SK-N-SH treated with all-trans-retinoic acid at 6 μM for 48 hours (cell line): ENCODE measurements around the gene SH2D1B.

ENCODE experiments used
- ARNTL ChIP-seq: fragments of 450-650 bp; formaldehyde crosslinking; IDR thresholded peaks from 2 replicates; pipeline ENCODE4 v1.5.0; 2020; ENCODE audit warnings: low read depth, mild to moderate bottlenecking, moderate library complexity, borderline replicate concordance
- BACH2 ChIP-seq: fragments of 250-450 bp; sonication (Bioruptor Pico); IDR thresholded peaks from 2 replicates; pipeline ENCODE4 v1.9.0; 2021; ENCODE audit warnings: mild to moderate bottlenecking, borderline replicate concordance
- CSDC2 ChIP-seq: fragments of 250-450 bp; sonication (Bioruptor Pico); IDR thresholded peaks from 2 replicates; pipeline ENCODE4 v1.5.0; 2020; ENCODE audit warnings: mild to moderate bottlenecking, moderate library complexity
- ZFP30 ChIP-seq: fragments of 450-650 bp; formaldehyde crosslinking; IDR thresholded peaks from 2 replicates; pipeline ENCODE4 v1.5.0; 2022; ENCODE audit warnings: mild to moderate bottlenecking, moderate library complexity
- ZNF70 ChIP-seq: fragments of 450-650 bp; formaldehyde crosslinking; IDR thresholded peaks from 2 replicates; pipeline ENCODE4 v1.5.0; 2020; ENCODE audit warnings: mild to moderate bottlenecking, moderate library complexity

DNA sequence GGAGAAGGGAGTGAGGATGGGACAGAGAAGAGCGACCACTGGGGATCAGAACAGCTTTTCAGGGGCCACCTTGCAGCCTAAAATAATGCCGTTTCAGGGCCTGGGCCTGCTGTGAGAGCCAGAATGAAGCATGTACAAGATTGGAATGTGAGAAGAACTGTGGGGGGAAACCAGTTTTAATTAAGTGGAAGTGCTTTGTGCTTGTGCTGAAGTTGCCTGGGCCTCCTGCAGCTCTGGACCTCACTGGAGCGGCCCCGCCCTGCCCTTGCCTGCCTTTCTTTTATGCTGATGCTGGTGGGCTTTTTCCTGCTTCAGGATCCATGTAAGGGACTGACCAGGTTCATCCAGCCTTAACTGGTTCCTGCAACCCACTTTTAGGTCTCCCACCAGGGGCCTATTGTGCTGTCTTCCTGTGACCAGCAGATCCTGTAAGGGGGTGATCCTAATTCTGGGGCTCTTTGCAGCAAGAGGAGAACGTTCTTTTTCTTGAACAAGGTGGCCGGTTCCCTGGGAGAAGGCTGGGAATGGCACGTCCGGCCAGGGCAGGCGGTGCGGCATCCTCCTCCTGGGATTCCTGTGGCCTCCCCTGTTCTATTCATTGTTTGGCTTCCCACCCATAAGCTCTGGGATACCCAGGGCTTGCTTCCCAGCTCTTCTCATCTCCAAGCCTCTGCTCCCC, 27.2 kb downstream of the SH2D1B start:
- no peak for TF ChIP-seq ZFP30 (CRISPR knock-in tag)
- TF ChIP-seq ZNF70 (CRISPR knock-in tag) = no peak
- no peak for TF ChIP-seq ARNTL
- no peak for TF ChIP-seq CSDC2 (CRISPR knock-in tag)
- TF ChIP-seq BACH2 (CRISPR knock-in tag) = no peak
